Measurements from ENCODE around the gene ZBTB16.

The ZBTB16 gene

GRCh38 chr11:114148013-114148382, 88.5 kb downstream of the ZBTB16 start:
- no peak for DNase-seq (ENCODE audit: low spot score)
- TF ChIP-seq CTCF (IDR thresholded peaks at IDR 0.05; ENCODE audit: extremely low read depth, missing control alignments), result no peak

- no peak for DNase-seq (ENCODE audit: low spot score)
- TF ChIP-seq CTCF (IDR thresholded peaks at IDR 0.05; ENCODE audit: extremely low read depth, missing control alignments), result no peak
Observed at GRCh38 chr11:114149689-114150407, 90.3 kb downstream of the ZBTB16 start.

- TF ChIP-seq CTCF (IDR thresholded peaks at IDR 0.05; ENCODE audit: extremely low read depth, missing control alignments), result no peak
Observed at GRCh38 chr11:114150671-114151070, 91.2 kb downstream of the ZBTB16 start.

GRCh38 chr11:114151631-114152030, 92.1 kb downstream of the ZBTB16 start:
- DNase-seq (ENCODE audit: low spot score), result no peak
- TF ChIP-seq CTCF (IDR thresholded peaks at IDR 0.05; ENCODE audit: extremely low read depth, missing control alignments), result no peak

More at GRCh38 chr11:114150671-114151070, 91.2 kb downstream of the ZBTB16 start:
- DNase-seq (ENCODE audit: low spot score), result no peak

GRCh38 chr11:114152162-114152561, 92.7 kb downstream of the ZBTB16 start:
- DNase-seq (ENCODE audit: low spot score), result no peak
- TF ChIP-seq CTCF (IDR thresholded peaks at IDR 0.05; ENCODE audit: extremely low read depth, missing control alignments), result no peak

- no peak for TF ChIP-seq CTCF (IDR thresholded peaks at IDR 0.05; ENCODE audit: extremely low read depth, missing control alignments)
- DNase-seq (ENCODE audit: low spot score), result no peak
Observed at GRCh38 chr11:114152785-114153184, 93.3 kb downstream of the ZBTB16 start.

GRCh38 chr11:114153224-114153623, 93.7 kb downstream of the ZBTB16 start:
- no peak for DNase-seq (ENCODE audit: low spot score)
- TF ChIP-seq CTCF (IDR thresholded peaks at IDR 0.05; ENCODE audit: extremely low read depth, missing control alignments), result no peak
